Measurements from ENCODE around the gene TRIM63.

DNA sequence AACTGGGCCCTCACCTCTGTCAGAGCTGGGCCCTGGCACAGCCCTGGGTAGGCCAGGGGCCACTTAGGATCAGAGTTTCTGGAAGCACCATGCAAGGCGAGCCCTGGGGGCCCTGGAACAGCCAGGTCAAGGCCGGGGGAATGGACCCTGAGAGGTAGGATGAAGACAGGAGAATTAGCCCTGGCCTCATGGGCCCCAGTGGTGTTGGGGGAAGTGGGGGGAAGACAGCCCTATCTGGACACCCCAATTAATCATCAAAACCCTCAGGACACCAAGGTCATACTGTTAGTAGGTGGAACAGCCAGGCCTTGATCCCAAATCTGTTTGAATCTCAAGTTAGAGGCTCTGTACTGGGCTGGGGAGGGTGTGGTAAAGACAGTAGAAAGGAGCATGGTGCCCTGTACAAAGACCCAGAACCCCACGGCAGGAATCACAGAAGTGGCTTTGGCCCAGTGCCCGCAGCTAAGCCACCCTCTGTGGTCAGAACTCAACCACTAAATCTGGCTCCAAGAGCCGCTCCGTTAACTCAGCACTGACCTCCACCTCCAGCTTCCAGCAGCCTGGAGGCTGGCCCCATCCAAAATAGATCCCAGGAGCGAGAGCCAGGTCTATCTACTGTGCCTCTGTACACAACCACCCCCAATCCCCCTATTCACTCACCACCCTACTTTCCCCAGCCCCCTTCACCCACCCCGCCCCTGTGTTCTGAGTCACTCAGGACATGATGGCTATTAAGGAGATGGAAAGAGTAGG, 14.0 kb upstream of the TRIM63 start:
- TF ChIP-seq, protein P1, sequence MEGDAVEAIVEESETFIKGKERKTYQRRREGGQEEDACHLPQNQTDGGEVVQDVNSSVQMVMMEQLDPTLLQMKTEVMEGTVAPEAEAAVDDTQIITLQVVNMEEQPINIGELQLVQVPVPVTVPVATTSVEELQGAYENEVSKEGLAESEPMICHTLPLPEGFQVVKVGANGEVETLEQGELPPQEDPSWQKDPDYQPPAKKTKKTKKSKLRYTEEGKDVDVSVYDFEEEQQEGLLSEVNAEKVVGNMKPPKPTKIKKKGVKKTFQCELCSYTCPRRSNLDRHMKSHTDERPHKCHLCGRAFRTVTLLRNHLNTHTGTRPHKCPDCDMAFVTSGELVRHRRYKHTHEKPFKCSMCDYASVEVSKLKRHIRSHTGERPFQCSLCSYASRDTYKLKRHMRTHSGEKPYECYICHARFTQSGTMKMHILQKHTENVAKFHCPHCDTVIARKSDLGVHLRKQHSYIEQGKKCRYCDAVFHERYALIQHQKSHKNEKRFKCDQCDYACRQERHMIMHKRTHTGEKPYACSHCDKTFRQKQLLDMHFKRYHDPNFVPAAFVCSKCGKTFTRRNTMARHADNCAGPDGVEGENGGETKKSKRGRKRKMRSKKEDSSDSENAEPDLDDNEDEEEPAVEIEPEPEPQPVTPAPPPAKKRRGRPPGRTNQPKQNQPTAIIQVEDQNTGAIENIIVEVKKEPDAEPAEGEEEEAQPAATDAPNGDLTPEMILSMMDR (IDR thresholded peaks at IDR 0.05): no peak
- TF ChIP-seq, protein P2, sequence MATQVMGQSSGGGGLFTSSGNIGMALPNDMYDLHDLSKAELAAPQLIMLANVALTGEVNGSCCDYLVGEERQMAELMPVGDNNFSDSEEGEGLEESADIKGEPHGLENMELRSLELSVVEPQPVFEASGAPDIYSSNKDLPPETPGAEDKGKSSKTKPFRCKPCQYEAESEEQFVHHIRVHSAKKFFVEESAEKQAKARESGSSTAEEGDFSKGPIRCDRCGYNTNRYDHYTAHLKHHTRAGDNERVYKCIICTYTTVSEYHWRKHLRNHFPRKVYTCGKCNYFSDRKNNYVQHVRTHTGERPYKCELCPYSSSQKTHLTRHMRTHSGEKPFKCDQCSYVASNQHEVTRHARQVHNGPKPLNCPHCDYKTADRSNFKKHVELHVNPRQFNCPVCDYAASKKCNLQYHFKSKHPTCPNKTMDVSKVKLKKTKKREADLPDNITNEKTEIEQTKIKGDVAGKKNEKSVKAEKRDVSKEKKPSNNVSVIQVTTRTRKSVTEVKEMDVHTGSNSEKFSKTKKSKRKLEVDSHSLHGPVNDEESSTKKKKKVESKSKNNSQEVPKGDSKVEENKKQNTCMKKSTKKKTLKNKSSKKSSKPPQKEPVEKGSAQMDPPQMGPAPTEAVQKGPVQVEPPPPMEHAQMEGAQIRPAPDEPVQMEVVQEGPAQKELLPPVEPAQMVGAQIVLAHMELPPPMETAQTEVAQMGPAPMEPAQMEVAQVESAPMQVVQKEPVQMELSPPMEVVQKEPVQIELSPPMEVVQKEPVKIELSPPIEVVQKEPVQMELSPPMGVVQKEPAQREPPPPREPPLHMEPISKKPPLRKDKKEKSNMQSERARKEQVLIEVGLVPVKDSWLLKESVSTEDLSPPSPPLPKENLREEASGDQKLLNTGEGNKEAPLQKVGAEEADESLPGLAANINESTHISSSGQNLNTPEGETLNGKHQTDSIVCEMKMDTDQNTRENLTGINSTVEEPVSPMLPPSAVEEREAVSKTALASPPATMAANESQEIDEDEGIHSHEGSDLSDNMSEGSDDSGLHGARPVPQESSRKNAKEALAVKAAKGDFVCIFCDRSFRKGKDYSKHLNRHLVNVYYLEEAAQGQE (IDR thresholded peaks at IDR 0.05; ENCODE audit: insufficient read depth in 1 of 2, low read depth in 2 of 2, low read length in 1 of 2): no peak
- no peak for TF ChIP-seq POLR2AphosphoS5 (IDR thresholded peaks at IDR 0.05; ENCODE audit: low read depth, low read length)
- TF ChIP-seq SIN3A (IDR thresholded peaks at IDR 0.05; ENCODE audit: borderline replicate concordance, insufficient read depth, low read depth, low read length): no peak
- no peak for TF ChIP-seq TCF7L2 (IDR thresholded peaks at IDR 0.05; ENCODE audit: low read depth, low read length)

Data from Panc1 (cell line).